Measurements from ENCODE around the gene LRRC7. TPM values are rescaled to one million over a fixed set of nuclear protein-coding genes. Genes with fewer than 3 reads are reported as not detected.

Gene LRRC7
- total and polyA plus RNA-seq, 7 donors = 0.33 to 1.2 (median 0.94) TPM; not detected in 2

DNA sequence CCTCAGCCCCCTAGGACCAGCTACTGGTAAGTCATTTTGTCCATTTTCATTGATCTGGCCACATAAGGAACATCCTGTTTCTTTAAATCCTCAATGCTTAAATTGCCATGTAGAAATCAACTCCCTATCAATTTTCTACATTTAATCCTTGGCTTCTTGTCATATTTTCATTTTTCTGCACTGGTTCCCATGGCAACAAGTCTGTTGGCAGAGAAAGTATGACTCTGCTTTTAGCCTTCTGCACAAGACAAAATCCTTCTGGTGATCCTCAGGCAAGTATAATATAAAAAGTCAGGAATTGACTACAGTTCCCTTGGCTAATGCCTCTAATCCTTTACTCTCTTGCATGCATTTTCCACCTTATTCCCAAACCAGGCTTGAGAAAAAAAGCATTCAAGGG, 572.6 kb downstream of the LRRC7 start:
- Histone ChIP-seq H3K27ac (peak overlapping the region; percentile 33), H3K36me3 (ENCODE audit: insufficient read depth in 1 of 2, low read depth in 1 of 2) (peaks cover 0 to 10% of the 10 kb centered on the region in 2 donors), H3K4me1 (peaks cover 35% of the 10 kb centered on the region), H3K9me3 (no peaks in the 10 kb centered on the region), H3K27me3 (ENCODE audit: insufficient read depth in 3 of 3, low read length in 2 of 3) (no peaks in the 10 kb centered on the region), H3K4me3 (no peak overlapping the region)
- ATAC-seq (no peak), DNase-seq (no peak)
- intact Hi-C loops (cut with DNase I) = no loop called here
- no peak for TF ChIP-seq CTCF (IDR thresholded peaks at IDR 0.05)

- peaks cover 0 to 14% of the 10 kb centered on the region in 2 donors for H3K36me3 ChIP-seq (ENCODE audit: insufficient read depth in 1 of 2, low read depth in 1 of 2)
- no peak overlapping the region for H3K4me3 ChIP-seq
- H3K9me3 ChIP-seq = no peaks in the 10 kb centered on the region
- peak overlapping the region; percentile 33 for H3K27ac ChIP-seq
- no peak for TF ChIP-seq CTCF (IDR thresholded peaks at IDR 0.05)
- intact Hi-C loops (cut with DNase I) = no loop called here
- 64 to 71% (median 65%) methylated on average over 3 of the region's 3 CpGs for WGBS, 3 donors
- ATAC-seq (peak in 2 of 4 donors; percentile 32 to 54), DNase-seq (no peak)
- no peaks in the 10 kb centered on the region for H3K27me3 ChIP-seq (ENCODE audit: insufficient read depth in 3 of 3, low read length in 2 of 3)
- H3K4me1 ChIP-seq = peaks cover 35% of the 10 kb centered on the region
Observed at GRCh38 chr1:70140894-70141293, 573.2 kb downstream of the LRRC7 start.

GRCh38 chr1:70142075-70142474, 574.4 kb downstream of the LRRC7 start:
- H3K9me3 ChIP-seq = no peaks in the 10 kb centered on the region
- no peak overlapping the region for H3K27ac ChIP-seq
- peaks cover 34% of the 10 kb centered on the region for H3K4me1 ChIP-seq
- no peak for DNase-seq
- H3K27me3 ChIP-seq (ENCODE audit: insufficient read depth in 3 of 3, low read length in 2 of 3) = no peaks in the 10 kb centered on the region
- WGBS, 3 donors = 38 to 59% (median 51%) methylated on average over 2 of the region's 2 CpGs
- intact Hi-C loops (cut with DNase I) = no loop called here
- TF ChIP-seq CTCF (IDR thresholded peaks at IDR 0.05) = peak; percentile 14
- H3K36me3 ChIP-seq (ENCODE audit: insufficient read depth in 1 of 2, low read depth in 1 of 2) = peaks cover 0 to 21% of the 10 kb centered on the region in 2 donors
- H3K4me3 ChIP-seq = no peak overlapping the region
- ATAC-seq = peak in 1 of 4 donors; percentile 50

- intact Hi-C loops (cut with DNase I) = no loop called here
- Histone ChIP-seq H3K27me3 (ENCODE audit: insufficient read depth in 3 of 3, low read length in 2 of 3) (no peaks in the 10 kb centered on the region), H3K4me3 (no peak overlapping the region), H3K27ac (peak overlapping the region; percentile 10), H3K36me3 (ENCODE audit: insufficient read depth in 1 of 2, low read depth in 1 of 2) (peaks cover 4 to 31% of the 10 kb centered on the region in 2 donors), H3K9me3 (no peaks in the 10 kb centered on the region), H3K4me1 (peaks cover 27% of the 10 kb centered on the region)
- WGBS, 3 donors = 38 to 46% (median 43%) methylated on average over 4 of the region's 4 CpGs
- DNase-seq (no peak), ATAC-seq (peak in 3 of 4 donors; percentile 57 to 82 (median 71))
- TF ChIP-seq CTCF (IDR thresholded peaks at IDR 0.05) = peak; percentile 36
Observed at GRCh38 chr1:70143048-70143659, 575.4 kb downstream of the LRRC7 start.

GRCh38 chr1:70146488-70146887, 578.8 kb downstream of the LRRC7 start:
- Histone ChIP-seq H3K4me1 (peaks cover 10% of the 10 kb centered on the region), H3K27me3 (ENCODE audit: insufficient read depth in 3 of 3, low read length in 2 of 3) (no peaks in the 10 kb centered on the region), H3K9me3 (no peaks in the 10 kb centered on the region), H3K4me3 (no peak overlapping the region), H3K27ac (no peak overlapping the region), H3K36me3 (ENCODE audit: insufficient read depth in 1 of 2, low read depth in 1 of 2) (peaks cover 4 to 62% of the 10 kb centered on the region in 2 donors)
- no peak for TF ChIP-seq CTCF (IDR thresholded peaks at IDR 0.05)
- ATAC-seq (no peak), DNase-seq (no peak)
- intact Hi-C loops (cut with DNase I) = no loop called here

All from psoas muscle (tissue), 8 donors.